SHP77 (cell line): ENCODE measurements around the gene RUFY1.
"Not testable (repeated sequence)": the region's sequence is repeated elsewhere in the genome, so short reads cannot be mapped to it uniquely, and the experiment has no call there.

Source experiments
- DNase-seq, 2 experiments: peaks; one replicate each; lab custom pipeline; 2025; lab: John Stamatoyannopoulos, UW

RUFY1 gene

DNA sequence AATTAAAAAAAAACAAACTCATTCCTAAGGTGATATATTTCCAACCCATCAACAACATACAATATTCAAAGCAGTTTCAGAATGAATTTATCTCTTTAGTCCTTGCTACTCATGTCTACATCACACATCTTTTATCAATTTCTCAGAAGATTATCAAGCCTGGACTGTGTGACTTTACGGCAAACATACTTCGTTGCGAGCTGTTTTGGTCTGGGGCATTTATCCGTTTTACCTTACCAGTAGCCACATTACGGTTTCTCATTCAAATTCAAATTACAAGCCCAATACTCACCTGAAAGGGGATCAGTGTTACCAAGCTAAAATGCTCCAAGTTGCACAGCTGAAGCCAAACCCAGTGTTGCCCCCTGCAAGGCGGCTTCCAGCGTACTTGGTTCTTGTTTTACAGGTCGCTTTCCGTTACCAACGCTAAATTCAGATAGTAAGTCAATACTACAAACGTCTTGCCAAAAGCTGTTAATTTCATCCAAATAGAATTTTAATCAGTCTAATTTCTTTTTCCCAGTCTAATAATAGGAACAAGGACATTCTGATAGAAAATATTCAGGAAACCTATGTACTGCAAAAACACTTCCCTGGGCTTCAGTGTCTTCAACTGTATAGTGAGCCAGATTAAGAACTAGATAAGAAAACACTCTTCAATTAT is 71.3 kb downstream of the RUFY1 start:
- no peak for DNase-seq

GRCh38 chr5:179623003-179623905 is 72.9 kb downstream of the RUFY1 start, which contains the start of gene HNRNPH1:
HNRNPH1 (minus strand) TSS chr5:179623671; CDS start chr5:179623133, 538 bp downstream.
- DNase-seq = peak; percentile 97

GRCh38 chr5:179623906-179624741 is 73.8 kb downstream of the RUFY1 start:
- DNase-seq = peak; percentile 41 to 42

DNA sequence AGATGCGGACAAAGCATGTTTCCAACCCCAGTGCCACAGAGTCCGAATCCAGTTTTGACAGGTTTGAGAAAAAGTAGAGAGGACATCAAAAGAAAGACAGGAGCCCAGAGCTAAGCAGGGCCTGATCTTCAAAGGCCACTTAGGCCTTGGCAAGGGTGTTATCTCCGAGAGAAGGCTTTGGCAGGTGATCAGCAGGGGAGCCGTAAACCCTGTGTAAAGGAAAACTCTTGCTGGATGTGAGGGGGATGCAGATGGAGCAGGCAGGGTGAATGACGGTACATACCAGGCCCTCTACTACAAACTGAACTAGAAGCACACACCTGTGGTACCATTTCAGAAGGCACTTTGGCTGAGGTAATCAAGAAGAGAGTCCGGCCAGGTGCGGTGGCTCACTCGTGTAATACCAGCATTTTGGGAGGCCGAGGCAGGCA is 74.5 kb downstream of the RUFY1 start:
- DNase-seq = no peak

DNA sequence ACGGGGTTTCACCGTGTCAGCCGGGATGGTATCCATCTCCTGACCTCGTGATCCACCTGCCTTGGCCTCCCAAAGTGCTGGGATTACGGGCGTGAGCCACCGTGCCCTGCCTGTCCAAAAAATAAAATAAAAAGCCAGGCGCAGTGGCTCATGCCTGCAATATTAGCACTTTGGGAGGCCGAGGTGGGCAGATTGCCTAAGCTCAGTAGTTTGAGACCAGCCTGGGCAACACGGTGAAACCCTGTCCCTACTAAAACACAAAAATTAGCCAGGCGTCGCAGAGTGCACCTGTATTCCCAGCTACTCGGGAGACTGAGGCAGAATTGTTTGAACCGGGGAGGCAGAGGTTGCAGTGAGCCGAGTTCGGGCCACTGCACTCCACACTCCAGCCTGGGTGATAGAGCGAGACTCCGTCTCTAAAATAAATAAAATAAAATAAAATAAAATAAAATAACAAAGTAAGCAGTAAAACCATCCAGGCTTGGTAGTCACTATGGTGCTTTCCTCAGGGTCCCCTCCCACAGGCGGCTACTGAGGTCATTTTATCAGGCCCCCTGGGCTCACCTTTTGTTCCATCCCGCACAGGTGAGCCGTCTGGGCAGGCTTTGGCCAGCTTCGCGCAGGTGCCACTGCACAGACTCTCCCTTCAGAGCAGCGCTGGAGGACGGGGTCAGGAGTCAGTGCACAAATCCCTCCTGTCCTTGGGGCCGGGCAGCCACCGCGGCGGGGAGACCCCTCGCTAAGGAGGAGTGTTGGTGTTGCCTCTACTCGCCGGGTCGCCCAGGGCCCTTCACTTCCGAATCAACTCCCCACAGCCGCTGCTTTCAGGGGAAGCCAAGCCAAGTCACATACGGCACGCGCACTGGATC is 83.4 kb downstream of the RUFY1 start:
- DNase-seq = not testable (repeated sequence)

- DNase-seq = not testable (repeated sequence)
Observed at GRCh38 chr5:179634370-179635172, 84.2 kb downstream of the RUFY1 start.

- DNase-seq = not testable (repeated sequence)
Observed at GRCh38 chr5:179639296-179639695, 88.9 kb downstream of the RUFY1 start.

DNA sequence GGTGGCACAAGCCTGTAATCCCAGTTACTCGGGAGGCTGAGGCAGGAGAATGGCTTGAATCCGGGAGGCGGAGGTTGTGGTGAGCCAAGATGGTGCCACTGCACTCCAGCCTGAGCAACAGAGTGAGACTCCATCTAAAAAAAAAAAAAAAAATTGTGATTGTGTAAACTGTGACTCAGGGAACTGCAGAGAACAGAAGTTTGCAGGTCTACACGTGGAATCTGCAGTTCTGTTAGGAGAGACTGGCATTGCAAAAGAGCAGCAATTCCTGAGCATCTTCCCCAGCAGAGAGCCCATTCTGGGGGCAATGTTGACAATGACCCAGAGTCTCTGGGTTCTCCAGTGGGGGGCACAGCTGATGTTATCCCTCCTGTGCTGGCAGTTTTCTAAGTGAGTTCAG is 91.4 kb downstream of the RUFY1 start:
- DNase-seq = not testable (repeated sequence)

GRCh38 chr5:179642626-179643025 is 92.3 kb downstream of the RUFY1 start:
- not testable (repeated sequence) for DNase-seq

- not testable (repeated sequence) for DNase-seq
Observed at GRCh38 chr5:179643141-179643920, 93.0 kb downstream of the RUFY1 start.

DNA sequence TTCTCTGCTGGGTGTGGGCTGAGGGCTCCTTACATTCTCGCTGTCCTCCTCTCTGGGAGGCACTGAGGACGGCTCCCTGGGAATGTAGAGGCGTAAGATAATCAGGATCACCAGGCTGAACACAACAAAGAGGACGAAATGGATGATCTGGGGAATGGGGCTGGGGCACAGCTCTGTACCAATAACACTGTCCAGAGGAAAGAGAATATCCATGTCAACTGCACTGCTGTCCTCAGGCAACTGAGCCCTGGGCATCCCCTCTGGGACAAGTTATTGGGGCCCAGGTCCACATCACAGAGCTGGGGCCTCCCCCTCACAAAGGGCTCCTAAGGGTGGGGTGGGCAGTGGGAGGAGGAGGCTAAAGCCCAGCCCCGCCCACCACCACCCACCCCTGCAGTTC is 94.4 kb downstream of the RUFY1 start:
- DNase-seq = not testable (repeated sequence)

DNA sequence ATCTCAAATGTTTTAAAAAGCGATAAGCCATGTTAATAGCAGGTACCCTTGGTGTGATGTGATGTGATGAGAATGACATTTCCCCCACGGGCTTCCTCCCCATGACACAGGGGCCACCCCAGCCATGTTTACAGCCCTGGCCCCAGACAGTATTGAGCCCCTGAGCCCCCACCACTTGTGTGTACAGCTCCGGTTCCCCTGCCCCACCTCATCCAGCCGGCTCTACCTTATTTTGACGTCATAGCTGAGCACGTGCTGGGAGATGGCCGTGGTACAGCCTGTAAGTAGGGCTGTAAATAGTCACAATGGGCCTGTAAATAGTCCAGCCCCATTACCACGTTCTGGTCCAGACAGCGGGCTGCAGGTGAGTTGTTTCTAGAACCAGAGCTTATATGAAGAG is 98.1 kb downstream of the RUFY1 start:
- no peak for DNase-seq

GRCh38 chr5:179649166-179649703 is 98.9 kb downstream of the RUFY1 start:
- not testable (repeated sequence) for DNase-seq

DNA sequence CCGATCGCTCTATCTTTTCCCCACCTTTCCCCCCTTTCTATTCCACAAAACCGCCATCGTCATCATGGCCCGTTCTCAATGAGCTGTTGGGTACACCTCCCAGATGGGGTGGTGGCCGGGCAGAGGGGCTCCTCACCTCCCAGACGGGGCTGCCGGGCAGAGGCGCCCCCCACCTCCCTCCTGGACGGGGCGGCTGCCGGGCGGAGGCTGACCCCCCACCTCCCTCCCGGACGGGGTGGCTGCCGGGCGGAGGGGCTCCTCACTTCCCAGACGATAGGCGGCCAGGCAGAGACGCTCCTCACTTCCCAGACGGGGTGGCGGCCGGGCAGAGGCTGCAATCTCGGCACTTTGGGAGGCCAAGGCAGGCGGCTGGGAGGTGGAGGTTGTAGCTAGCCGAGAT is 99.9 kb downstream of the RUFY1 start:
- DNase-seq = not testable (repeated sequence)

DNA sequence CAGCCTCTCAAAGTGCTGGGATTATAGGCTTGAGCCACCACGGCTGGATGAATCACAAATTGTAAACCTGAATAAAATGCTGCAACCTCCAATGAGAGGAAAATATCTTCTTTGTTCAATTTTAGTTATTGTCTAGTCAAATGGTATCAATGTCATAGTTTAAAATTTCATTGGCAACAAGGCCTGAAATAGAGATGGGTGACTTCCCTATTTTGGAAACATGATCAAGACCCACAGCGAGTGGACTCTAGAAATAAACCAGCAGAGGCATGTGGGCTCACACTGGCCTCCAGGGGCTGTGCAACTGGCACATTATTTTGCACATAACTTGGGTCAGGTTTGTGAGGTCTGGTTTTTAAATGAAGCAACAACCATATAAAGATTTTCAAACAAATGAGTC is 102.8 kb downstream of the RUFY1 start:
- not testable (repeated sequence) for DNase-seq

DNA sequence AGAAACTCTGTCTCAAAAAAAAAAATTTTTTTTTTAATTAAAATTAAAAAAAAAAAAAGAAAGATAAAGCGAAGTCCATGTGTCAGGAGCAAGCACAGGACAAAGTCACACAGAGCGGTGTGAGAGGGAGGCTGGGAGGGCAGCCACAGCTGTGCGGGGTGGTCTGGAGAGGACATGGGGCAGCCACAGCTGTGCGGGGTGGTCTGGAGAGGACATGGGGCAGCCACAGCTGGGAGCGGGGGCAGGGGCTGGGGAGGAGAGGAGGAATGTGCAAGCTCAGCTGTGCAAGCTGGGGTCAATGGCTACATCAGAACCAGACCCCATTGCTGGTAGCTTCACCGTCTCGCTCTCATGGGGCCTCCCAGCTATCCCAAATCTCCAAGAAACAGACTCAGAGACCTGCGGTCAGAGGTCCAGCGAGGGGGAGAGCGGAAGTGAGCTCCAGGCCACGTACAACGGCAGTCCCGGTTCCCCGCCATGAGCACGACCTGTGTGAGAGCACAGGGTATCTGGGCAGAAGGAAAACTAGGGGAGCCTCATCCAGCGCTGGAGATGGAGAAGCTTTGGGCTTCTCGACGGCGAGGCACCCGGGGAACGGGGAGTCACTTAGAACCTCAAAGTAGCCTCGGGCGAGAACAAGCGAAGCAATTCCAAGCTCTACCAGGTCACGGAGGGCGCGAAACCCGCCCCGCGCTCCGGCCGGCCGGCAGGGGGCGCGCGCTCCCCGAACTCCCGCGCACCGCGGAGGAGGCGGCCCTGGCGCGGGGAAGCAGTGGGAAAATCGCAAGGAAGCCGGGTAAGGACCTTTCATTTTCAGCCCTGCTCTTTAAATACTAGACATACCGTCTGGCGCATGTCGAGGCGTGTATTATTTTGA is 107.2 kb downstream of the RUFY1 start:
- DNase-seq = not testable (repeated sequence)

GRCh38 chr5:179658179-179658856 is 108.0 kb downstream of the RUFY1 start:
- peak in 1 of 2 experiments; percentile 13 for DNase-seq
